Astrocyte (in vitro differentiated cells and primary cell): ENCODE measurements around the gene CIITA. TPM values are rescaled to one million over a fixed set of nuclear protein-coding genes. Genes with fewer than 3 reads are reported as not detected.

ENCODE experiments used
- DNase-seq: peaks from one replicate; pipeline ENCODE4 v3.0.0-alpha.2; 2010; ENCODE audit warnings: low read depth
- FAIRE-seq: peaks from 2 replicates; lab custom pipeline; 2011; peaks lifted over from hg19 to GRCh38; lab: Jason Lieb, UNC
- H2AFZ ChIP-seq: 2 replicates; pipeline ENCODE4 v1.6.0; 2012; ENCODE audit warnings: low read depth, low read length, inconsistent platforms
- H3K27ac ChIP-seq: 2 replicates; pipeline ENCODE4 v1.5.1; 2011; ENCODE audit warnings: low read depth, low read length, inconsistent platforms
- H3K27me3 ChIP-seq: 2 replicates; pipeline ENCODE4 v1.6.0; 2011; ENCODE audit warnings: low read length, inconsistent platforms; ENCODE audit not compliant: insufficient read depth
- H3K36me3 ChIP-seq: 2 replicates; pipeline ENCODE4 v1.5.1; 2011; ENCODE audit warnings: low read length, inconsistent platforms; ENCODE audit not compliant: insufficient read depth
- H3K4me1 ChIP-seq: 2 replicates; pipeline ENCODE4 v1.5.1; 2011; ENCODE audit warnings: low read length, inconsistent platforms; ENCODE audit not compliant: insufficient read depth
- H3K4me2 ChIP-seq: 2 replicates; pipeline ENCODE4 v1.6.0; 2012; ENCODE audit warnings: low read length, inconsistent platforms
- H3K4me3 ChIP-seq: 2 replicates; pipeline ENCODE4 v1.5.1; 2011; ENCODE audit warnings: low read depth, mild to moderate bottlenecking, low read length, inconsistent platforms; ENCODE audit not compliant: insufficient read depth
- H3K79me2 ChIP-seq: 2 replicates; pipeline ENCODE4 v1.6.0; 2012; ENCODE audit warnings: mild to moderate bottlenecking, low read length, inconsistent platforms; ENCODE audit not compliant: insufficient read depth
- H3K9ac ChIP-seq: 2 replicates; pipeline ENCODE4 v1.6.0; 2012; ENCODE audit warnings: mild to moderate bottlenecking, low read length, inconsistent platforms
- H3K9me3 ChIP-seq: 2 replicates; pipeline ENCODE4 v1.5.1; 2012; ENCODE audit warnings: low read depth, mild to moderate bottlenecking, low read length, inconsistent platforms; ENCODE audit not compliant: insufficient read depth
- H4K20me1 ChIP-seq: 2 replicates; pipeline ENCODE4 v1.6.0; 2012; ENCODE audit warnings: low read length, inconsistent platforms; ENCODE audit not compliant: insufficient read depth
- H3K27ac Mint-ChIP-seq: one replicate; pipeline ENCODE4 v1.8.0; 2021; ENCODE audit warnings: mild to moderate bottlenecking, mixed read lengths; ENCODE audit not compliant: unreplicated experiment
- H3K27me3 Mint-ChIP-seq: one replicate; pipeline ENCODE4 v1.8.0; 2021; ENCODE audit warnings: low read depth, mixed read lengths; ENCODE audit not compliant: unreplicated experiment
- H3K36me3 Mint-ChIP-seq: one replicate; pipeline ENCODE4 v1.8.0; 2021; ENCODE audit warnings: low read depth, mixed read lengths; ENCODE audit not compliant: unreplicated experiment
- H3K4me1 Mint-ChIP-seq: one replicate; pipeline ENCODE4 v1.8.0; 2021; ENCODE audit warnings: low read depth, mixed read lengths; ENCODE audit not compliant: unreplicated experiment
- H3K4me3 Mint-ChIP-seq: one replicate; pipeline ENCODE4 v1.8.0; 2021; ENCODE audit warnings: mild to moderate bottlenecking, moderate library complexity, mixed read lengths; ENCODE audit not compliant: unreplicated experiment
- H3K9me3 Mint-ChIP-seq: one replicate; pipeline ENCODE4 v1.8.0; 2021; ENCODE audit warnings: mild to moderate bottlenecking, mixed read lengths; ENCODE audit not compliant: unreplicated experiment
- CTCF ChIP-seq: IDR thresholded peaks from 2 replicates; pipeline ENCODE4 v1.5.1; 2011; ENCODE audit warnings: low read depth, mild to moderate bottlenecking, inconsistent platforms, low read length, moderate library complexity; ENCODE audit not compliant: insufficient read depth
- EZH2 ChIP-seq: IDR thresholded peaks from 2 replicates; pipeline ENCODE4 v1.6.1; 2012; ENCODE audit warnings: mild to moderate bottlenecking, low read length, inconsistent platforms; ENCODE audit not compliant: insufficient read depth
- total RNA-seq: library from RNA; stranded (reverse); gene quantifications from 2 replicates; pipeline ENCODE4 v1.2.1, GENCODE V29; 2021

The CIITA gene
- total RNA-seq, 1 donor from 2014 or later, result not detected

- FAIRE-seq, result no peak
Measured at GRCh38 chr16:10938321-10938720, 61.3 kb downstream of the CIITA start.

GRCh38 chr16:10938796-10939648 lies 62.0 kb downstream of the CIITA start:
- H3K4me3 Mint-ChIP-seq, result peak overlapping the region; percentile 95
- peak overlapping the region; percentile 97 for H3K4me2 ChIP-seq
- no peaks in the 10 kb centered on the region for H3K9me3 ChIP-seq
- H3K4me1 Mint-ChIP-seq, result peaks cover 28% of the 10 kb centered on the region
- no peak overlapping the region for H3K27ac Mint-ChIP-seq
- FAIRE-seq (no peak), DNase-seq (no peak)
- H3K27me3 Mint-ChIP-seq, result no peaks in the 10 kb centered on the region
- no peaks in the 10 kb centered on the region for H3K27me3 ChIP-seq
- H3K27ac ChIP-seq, result no peak overlapping the region
- peaks cover 74% of the 10 kb centered on the region for H4K20me1 ChIP-seq
- H3K36me3 Mint-ChIP-seq, result peaks cover 17% of the 10 kb centered on the region
- H3K4me3 ChIP-seq, result no peak overlapping the region
- no peak for TF ChIP-seq CTCF
- no peak for TF ChIP-seq EZH2
- peaks cover 33% of the 10 kb centered on the region for H3K4me1 ChIP-seq
- no peaks in the 10 kb centered on the region for H3K36me3 ChIP-seq
- no peak overlapping the region for H3K9ac ChIP-seq
- H3K79me2 ChIP-seq, result peaks cover 81% of the 10 kb centered on the region
- no peak overlapping the region for H2AFZ ChIP-seq
- H3K9me3 Mint-ChIP-seq, result no peaks in the 10 kb centered on the region

More at GRCh38 chr16:10938321-10938720, 61.3 kb downstream of the CIITA start:
- peaks cover 88% of the 10 kb centered on the region for H3K79me2 ChIP-seq
- H3K27me3 ChIP-seq, result no peaks in the 10 kb centered on the region
- peaks cover 18% of the 10 kb centered on the region for H3K36me3 Mint-ChIP-seq
- no peaks in the 10 kb centered on the region for H3K9me3 Mint-ChIP-seq
- H3K36me3 ChIP-seq, result no peaks in the 10 kb centered on the region
- no peak overlapping the region for H3K4me3 ChIP-seq
- no peak overlapping the region for H3K27ac Mint-ChIP-seq
- H3K4me1 ChIP-seq, result peaks cover 33% of the 10 kb centered on the region
- H3K4me1 Mint-ChIP-seq, result peaks cover 32% of the 10 kb centered on the region
- DNase-seq, result no peak
- H4K20me1 ChIP-seq, result peaks cover 81% of the 10 kb centered on the region
- no peak overlapping the region for H3K27ac ChIP-seq
- TF ChIP-seq CTCF (no peak), EZH2 (no peak)
- no peak overlapping the region for H2AFZ ChIP-seq
- no peaks in the 10 kb centered on the region for H3K27me3 Mint-ChIP-seq
- peak overlapping the region; percentile 97 for H3K4me2 ChIP-seq
- H3K9ac ChIP-seq, result no peak overlapping the region
- H3K4me3 Mint-ChIP-seq, result no peak overlapping the region
- no peaks in the 10 kb centered on the region for H3K9me3 ChIP-seq
